DMS 273 treated with DMSO at 0.1 percent for 48 hours (cell line): ENCODE results near the gene DLG1.

ENCODE experiments used
- DNase-seq: peaks from one replicate; lab custom pipeline; 2025; lab: John Stamatoyannopoulos, UW

DLG1 gene

GRCh38 chr3:197014942-197015575 lies 283.4 kb downstream of the DLG1 start:
- DNase-seq: no peak

GRCh38 chr3:197014024-197014423 lies 284.4 kb downstream of the DLG1 start:
- DNase-seq: no peak

- no peak for DNase-seq
Observed at GRCh38 chr3:197012540-197012883, 285.9 kb downstream of the DLG1 start.

GRCh38 chr3:197011780-197012539 lies 286.5 kb downstream of the DLG1 start:
- no peak for DNase-seq

- no peak for DNase-seq
Observed at GRCh38 chr3:197010556-197011351, 287.7 kb downstream of the DLG1 start.

GRCh38 chr3:197009532-197010019 lies 288.8 kb downstream of the DLG1 start:
- DNase-seq: no peak

- no peak for DNase-seq
Observed at GRCh38 chr3:197008436-197009209, 289.8 kb downstream of the DLG1 start.

- no peak for DNase-seq
Observed at GRCh38 chr3:197007953-197008352, 290.5 kb downstream of the DLG1 start.

- no peak for DNase-seq
Observed at GRCh38 chr3:197007296-197007940, 291.0 kb downstream of the DLG1 start.

- no peak for DNase-seq
Observed at GRCh38 chr3:197006860-197007259, 291.6 kb downstream of the DLG1 start.

GRCh38 chr3:197006446-197006845 lies 292.0 kb downstream of the DLG1 start:
- DNase-seq: no peak

GRCh38 chr3:197003461-197004385 lies 294.7 kb downstream of the DLG1 start:
- DNase-seq: no peak

- peak; percentile 51 for DNase-seq
Observed at GRCh38 chr3:197002701-197003454, 295.5 kb downstream of the DLG1 start.

- DNase-seq: no peak
Observed at GRCh38 chr3:197001972-197002700, 296.3 kb downstream of the DLG1 start.

- DNase-seq: no peak
Observed at GRCh38 chr3:197001106-197001971, 297.1 kb downstream of the DLG1 start.

GRCh38 chr3:197000211-197000610 lies 298.2 kb downstream of the DLG1 start:
- no peak for DNase-seq

GRCh38 chr3:196998966-196999760 lies 299.2 kb downstream of the DLG1 start:
- DNase-seq: no peak
